SU-DHL-6 (cell line): ENCODE results near the gene COL7A1.

ENCODE experiments used
- CTCF ChIP-seq: fragments of 200-600 bp; sonication (generic); IDR thresholded peaks from one replicate; pipeline ENCODE4 v1.5.1; 2017; ENCODE audit warnings: antibody characterized with exemption, mild to moderate bottlenecking, low read length, moderate library complexity; ENCODE audit not compliant: insufficient read depth, poor library complexity, severe bottlenecking
- EZH2phosphoT487 ChIP-seq: fragments of 200-600 bp; sonication (generic), shearing (Covaris generic); conservative IDR thresholded peaks from 2 replicates; pipeline ENCODE4 v1.6.1; 2018; ENCODE audit warnings: mild to moderate bottlenecking, antibody characterized with exemption, low read length, moderate library complexity, mixed read lengths

- TF ChIP-seq CTCF (no peak), EZH2phosphoT487 (no peak)
These were observed 12.4 kb upstream of the COL7A1 start for GRCh38 chr3:48607519-48607918.
